ENCODE data around the gene DNAJB5.

DNA sequence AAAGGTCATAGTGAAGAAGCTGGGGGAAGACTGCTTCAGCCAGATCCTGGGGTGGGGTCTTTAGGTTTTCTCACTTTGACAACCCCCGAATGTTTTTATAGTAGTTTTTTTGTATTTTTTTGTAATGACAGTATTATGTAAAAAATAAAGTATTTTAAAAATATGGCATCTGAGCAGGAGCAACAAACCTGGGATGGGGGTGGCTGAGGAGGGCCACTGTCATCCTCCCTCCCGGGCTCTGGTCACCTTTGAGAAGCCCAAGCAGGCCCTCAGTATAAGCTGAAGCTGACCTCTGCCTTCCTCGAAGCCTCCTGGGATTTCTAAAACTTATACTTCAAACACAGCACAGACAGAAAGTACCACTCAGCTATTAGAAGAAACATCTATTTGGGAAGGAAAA, 8.7 kb downstream of the DNAJB5 start:
- TF ChIP-seq FOXA1 (IDR thresholded peaks at IDR 0.05) (no peak), ARNT (IDR thresholded peaks at IDR 0.05) (no peak), CTBP1 (IDR thresholded peaks at IDR 0.05; ENCODE audit: borderline replicate concordance) (no peak), FOXK2 (IDR thresholded peaks at IDR 0.05) (no peak)
- TF ChIP-seq, protein P1, sequence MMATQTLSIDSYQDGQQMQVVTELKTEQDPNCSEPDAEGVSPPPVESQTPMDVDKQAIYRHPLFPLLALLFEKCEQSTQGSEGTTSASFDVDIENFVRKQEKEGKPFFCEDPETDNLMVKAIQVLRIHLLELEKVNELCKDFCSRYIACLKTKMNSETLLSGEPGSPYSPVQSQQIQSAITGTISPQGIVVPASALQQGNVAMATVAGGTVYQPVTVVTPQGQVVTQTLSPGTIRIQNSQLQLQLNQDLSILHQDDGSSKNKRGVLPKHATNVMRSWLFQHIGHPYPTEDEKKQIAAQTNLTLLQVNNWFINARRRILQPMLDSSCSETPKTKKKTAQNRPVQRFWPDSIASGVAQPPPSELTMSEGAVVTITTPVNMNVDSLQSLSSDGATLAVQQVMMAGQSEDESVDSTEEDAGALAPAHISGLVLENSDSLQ (IDR thresholded peaks at IDR 0.05) = no peak

Measured in HEK293T (cell line).